Transverse colon (tissue), 3 donors: ENCODE data around the gene FGFBP2.

Experiments
- CTCF ChIP-seq, 5 experiments: fragments of 200-600 bp in 3 of 5; fragments of 450-650 bp in 2 of 5; sonication (generic) in 3 of 5; IDR thresholded peaks; 1 replicate in 2 of 5; 2 replicates in 3 of 5; pipeline ENCODE4 v1.5.1; 2016 to 2017; ENCODE audit warnings: antibody characterized with exemption in 5 of 5, inconsistent platforms in 3 of 5, mild to moderate bottlenecking in 2 of 5, moderate library complexity in 1 of 5
- POLR2A ChIP-seq: fragments of 450-650 bp; IDR thresholded peaks from one replicate; pipeline ENCODE4 v1.6.1; 2016; ENCODE audit warnings: antibody characterized with exemption, mild to moderate bottlenecking, moderate library complexity

- TF ChIP-seq CTCF (IDR thresholded peaks at IDR 0.05) (no peak), POLR2A (no peak)
Measured at GRCh38 chr4:15926486-15926885, 36.5 kb downstream of the FGFBP2 start.
